Keratinocyte (primary cell): Measurements from ENCODE around the gene SEC14L2. TPM values are rescaled to one million over a fixed set of nuclear protein-coding genes. Genes with fewer than 3 reads are reported as not detected.

Source experiments
- DNase-seq: peaks from one replicate; pipeline ENCODE4 v3.0.0-alpha.2; 2011; ENCODE audit warnings: low read depth, missing footprints, low spot score
- FAIRE-seq: peaks from 2 replicates; lab custom pipeline; 2011; peaks lifted over from hg19 to GRCh38; lab: Jason Lieb, UNC
- H2AFZ ChIP-seq: 2 replicates; pipeline ENCODE4 v1.6.0; 2012; ENCODE audit warnings: low read length, control low read depth, inconsistent platforms; ENCODE audit not compliant: control insufficient read depth
- H3K27ac ChIP-seq: 2 replicates; pipeline ENCODE4 v1.5.1; 2011; ENCODE audit warnings: low read length; ENCODE audit not compliant: control insufficient read depth, insufficient read depth
- H3K27me3 ChIP-seq: 3 replicates; pipeline ENCODE4 v1.6.0; 2011; ENCODE audit warnings: low read length; ENCODE audit not compliant: control insufficient read depth, insufficient read depth; ENCODE audit errors: extremely low read depth
- H3K36me3 ChIP-seq, 2 experiments: 2 replicates in 1 of 2; 3 replicates in 1 of 2; pipeline ENCODE4 v1.5.1; 2011; ENCODE audit warnings: low read length in 2 of 2, mild to moderate bottlenecking in 1 of 2; ENCODE audit not compliant: control insufficient read depth in 2 of 2, insufficient read depth in 2 of 2; ENCODE audit errors: extremely low read depth in 1 of 2
- H3K4me1 ChIP-seq: 3 replicates; pipeline ENCODE4 v1.5.1; 2011; ENCODE audit warnings: low read length; ENCODE audit not compliant: control insufficient read depth, insufficient read depth; ENCODE audit errors: extremely low read depth
- H3K4me2 ChIP-seq: 3 replicates; pipeline ENCODE4 v1.6.0; 2011; ENCODE audit warnings: low read depth, low read length; ENCODE audit not compliant: control insufficient read depth, insufficient read depth; ENCODE audit errors: extremely low read depth
- H3K4me3 ChIP-seq, 3 experiments: fragments of 200-600 bp in 1 of 3; sonication (generic) in 1 of 3; 2 replicates in 2 of 3; 3 replicates in 1 of 3; pipeline ENCODE4 v1.5.1; 2011 to 2016; ENCODE audit warnings: low read length in 3 of 3, mild to moderate bottlenecking in 3 of 3, control low read depth in 2 of 3, inconsistent platforms in 1 of 3, low read depth in 1 of 3, mixed read lengths in 1 of 3, mixed run types in 1 of 3, moderate library complexity in 1 of 3; ENCODE audit not compliant: control insufficient read depth in 2 of 3, insufficient read depth in 2 of 3; ENCODE audit errors: extremely low read depth in 1 of 3
- H3K79me2 ChIP-seq: 2 replicates; pipeline ENCODE4 v1.6.0; 2012; ENCODE audit warnings: low read length; ENCODE audit not compliant: control insufficient read depth, insufficient read depth
- H3K9ac ChIP-seq: 3 replicates; pipeline ENCODE4 v1.6.0; 2011; ENCODE audit warnings: low read length; ENCODE audit not compliant: control insufficient read depth, insufficient read depth; ENCODE audit errors: extremely low read depth
- H3K9me1 ChIP-seq: 3 replicates; pipeline ENCODE4 v1.6.0; 2011; ENCODE audit warnings: low read length; ENCODE audit not compliant: control insufficient read depth, insufficient read depth; ENCODE audit errors: extremely low read depth
- H3K9me3 ChIP-seq: 2 replicates; pipeline ENCODE4 v1.5.1; 2012; ENCODE audit warnings: low read depth, low read length; ENCODE audit not compliant: control insufficient read depth
- H4K20me1 ChIP-seq: 3 replicates; pipeline ENCODE4 v1.6.0; 2011; ENCODE audit warnings: low read length; ENCODE audit not compliant: control insufficient read depth, insufficient read depth; ENCODE audit errors: extremely low read depth
- CTCF ChIP-seq, 3 experiments: IDR thresholded peaks in 1 of 3; conservative IDR thresholded peaks in 1 of 3; optimal IDR thresholded peaks in 1 of 3; 2 replicates in 2 of 3; 3 replicates in 1 of 3; pipeline versions ENCODE3 to v1.5.1; 2011; ENCODE audit warnings: low read length in 3 of 3, mild to moderate bottlenecking in 3 of 3, moderate library complexity in 2 of 3, control low read depth in 1 of 3, inconsistent platforms in 1 of 3; ENCODE audit not compliant: insufficient read depth in 2 of 3; ENCODE audit errors: extremely low read depth in 1 of 3
- EZH2 ChIP-seq: IDR thresholded peaks from one replicate; pipeline ENCODE4 v1.6.1; 2012; ENCODE audit warnings: inconsistent platforms, mild to moderate bottlenecking, low read length, moderate library complexity
- dilution Hi-C: fragments of 300-500 bp; cut with MboI; formaldehyde crosslinking; loops from one replicate; pipeline ENCODE4 v1.7.0; 2020; ENCODE audit warnings: low sequenced_read_pairs; ENCODE audit not compliant: extremely low pct_ligation_motif_present
- polyA plus RNA-seq, 5 experiments: library from polyadenylated mRNA; depleted of rRNA in 3 of 5; stranded (reverse) in 3 of 5; stranded (forward) in 1 of 5; unstranded in 1 of 5; fragments of >200 nt; gene quantifications; 1 replicate in 1 of 5; 2 replicates in 3 of 5; 3 replicates in 1 of 5; pipeline versions ENCODE4 v1.2.1 to v1.2.3, GENCODE V29; 2011 to 2012; ENCODE audit warnings: missing spikeins in 2 of 5, low read depth in 1 of 5, low replicate concordance in 1 of 5
- small RNA-seq, 3 experiments: library from RNA; depleted of rRNA; stranded (forward); fragments of <200 nt; gene quantifications; one replicate each; pipeline ENCODE3, GENCODE V24; 2012; ENCODE audit warnings: low read depth in 3 of 3, low replicate concordance in 1 of 3; ENCODE audit not compliant: insufficient read length in 3 of 3

Gene SEC14L2
- polyA plus RNA-seq, 1 donor (not counting 4 experiments of a cell fraction or from before 2014, with no cell fraction given) = 103 TPM

DNA sequence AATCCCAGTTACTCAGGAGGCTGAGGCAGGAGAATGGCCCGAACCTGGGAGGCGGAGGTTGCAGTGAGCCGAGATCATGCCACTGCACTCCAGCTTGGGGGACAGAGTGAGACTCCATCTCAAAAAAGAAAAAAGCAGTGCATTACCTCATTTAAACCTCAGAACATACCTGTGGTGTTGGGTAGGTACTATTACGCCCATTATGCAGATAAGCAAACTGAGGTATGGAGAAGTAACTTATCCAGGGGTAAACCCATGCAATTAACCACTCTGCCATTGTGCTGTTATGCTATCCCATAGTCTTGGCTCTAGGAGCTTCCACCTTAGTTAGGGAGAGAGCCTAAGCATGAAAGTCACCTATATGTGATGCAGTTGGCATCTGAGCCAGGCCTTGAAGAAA lies 77.3 kb downstream of the SEC14L2 start:
- Histone ChIP-seq H3K79me2 (no peaks in the 10 kb centered on the region), H3K9me3 (no peaks in the 10 kb centered on the region), H3K4me3 (no peak overlapping the region), H3K36me3 (no peaks in the 10 kb centered on the region), H3K9ac (no peak overlapping the region), H4K20me1 (no peaks in the 10 kb centered on the region), H3K4me1 (peaks cover 7% of the 10 kb centered on the region), H3K27me3 (peaks cover 10% of the 10 kb centered on the region), H3K27ac (no peak overlapping the region), H3K9me1 (no peaks in the 10 kb centered on the region), H3K4me2 (no peak overlapping the region), H2AFZ (no peak overlapping the region)
- TF ChIP-seq EZH2 = no peak
- TF ChIP-seq CTCF (optimal IDR thresholded peaks at IDR 0.05 in 1 of 3, IDR thresholded peaks at IDR 0.05 in 1 of 3, conservative IDR thresholded peaks at IDR 0.05 in 1 of 3; ENCODE audit: extremely low read depth in 1 of 3, insufficient read depth in 2 of 3, low read length in 3 of 3) = no peak
- FAIRE-seq (no peak), DNase-seq (no peak)
- dilution Hi-C loops = no loop called here

Small RNAs within 50 kb of the gene (small RNA-seq; reads per million reads assigned to genes)
- 0 reads per million in 3 experiments for gene AC004832.3
- 0 to 0.50 (median 0) reads per million in 3 experiments for gene RNU6-564P

Other genes with a start within 250 kb of the SEC14L2 start
- 1.2 to 14.3 TPM (median 3.1 TPM) in 3 replicates for gene LIF, start 150.3 kb upstream of the SEC14L2 start, polyA plus RNA-seq
- not detected in 3 replicates for gene OSM, start 130.2 kb upstream of the SEC14L2 start, polyA plus RNA-seq
- 6.7 to 20.0 TPM (median 9.1 TPM) in 3 replicates for gene CASTOR1, start 107.5 kb upstream of the SEC14L2 start, polyA plus RNA-seq
- 15.0 to 27.4 TPM (median 17.8 TPM) in 3 replicates for gene TBC1D10A, start 70.1 kb upstream of the SEC14L2 start, polyA plus RNA-seq
- 17.9 to 63.6 TPM (median 34.2 TPM) in 3 replicates for gene SF3A1, start 40.1 kb upstream of the SEC14L2 start, polyA plus RNA-seq
- 1.3 to 2.2 TPM (median 1.6 TPM) in 3 replicates for gene CCDC157, start 40.0 kb upstream of the SEC14L2 start, polyA plus RNA-seq
- 5.1 to 17.0 TPM (median 8.3 TPM) in 3 replicates for gene RNF215, start 9.6 kb upstream of the SEC14L2 start, polyA plus RNA-seq
- 5.7 to 13.7 TPM (median 8.4 TPM) in 3 replicates for gene MTFP1, start 28.8 kb downstream of the SEC14L2 start, polyA plus RNA-seq
- not detected in 3 replicates for gene SEC14L3, start 75.0 kb downstream of the SEC14L2 start, polyA plus RNA-seq
- 0.05 to 0.08 TPM (median 0.06 TPM) in 3 replicates for gene SEC14L4, start 108.7 kb downstream of the SEC14L2 start, polyA plus RNA-seq
- 0.10 TPM in 1 of 3 replicates, not detected in the others for gene SEC14L6, start 149.7 kb downstream of the SEC14L2 start, polyA plus RNA-seq
- gene GAL3ST1, start 177.6 kb downstream of the SEC14L2 start, polyA plus RNA-seq = not detected in 3 replicates
- gene PES1, start 194.9 kb downstream of the SEC14L2 start, polyA plus RNA-seq = 94.9 to 116 TPM (median 95.7 TPM) in 3 replicates
- 0.88 to 1.2 TPM (median 1.2 TPM) in 3 replicates for gene TCN2, start 210.2 kb downstream of the SEC14L2 start, polyA plus RNA-seq
- gene SLC35E4, start 238.8 kb downstream of the SEC14L2 start, polyA plus RNA-seq = 2.3 to 3.5 TPM (median 2.5 TPM) in 3 replicates